GM04503 (cell line): ENCODE data around the gene ALPK3.
"Not testable (repeated sequence)": the region's sequence is repeated elsewhere in the genome, so short reads cannot be mapped to it uniquely, and the experiment has no call there.

Experiments
- DNase-seq: peaks from one replicate; pipeline ENCODE4 v3.0.0-alpha.2; 2012; ENCODE audit warnings: low read depth

The ALPK3 gene

GRCh38 chr15:84824260-84825007 is 7.3 kb downstream of the ALPK3 start:
- peak; percentile 43 for DNase-seq

- no peak for DNase-seq
Observed at GRCh38 chr15:84826369-84826823, 9.2 kb downstream of the ALPK3 start.

GRCh38 chr15:84827246-84827645 is 10.1 kb downstream of the ALPK3 start:
- no peak for DNase-seq

GRCh38 chr15:84828086-84828908 is 11.1 kb downstream of the ALPK3 start:
- no peak for DNase-seq

- DNase-seq, result no peak
Observed at GRCh38 chr15:84829428-84829827, 12.3 kb downstream of the ALPK3 start.

GRCh38 chr15:84830036-84830435 is 12.9 kb downstream of the ALPK3 start:
- DNase-seq, result no peak

- DNase-seq, result no peak
Observed at GRCh38 chr15:84831028-84831427, 13.9 kb downstream of the ALPK3 start.

GRCh38 chr15:84831613-84832012 is 14.5 kb downstream of the ALPK3 start:
- no peak for DNase-seq

GRCh38 chr15:84832448-84833040 is 15.4 kb downstream of the ALPK3 start:
- DNase-seq, result no peak

- DNase-seq, result no peak
Observed at GRCh38 chr15:84833447-84834228, 16.5 kb downstream of the ALPK3 start.

GRCh38 chr15:84834229-84834955 is 17.2 kb downstream of the ALPK3 start:
- DNase-seq, result no peak

GRCh38 chr15:84834969-84835368 is 17.8 kb downstream of the ALPK3 start:
- no peak for DNase-seq

GRCh38 chr15:84835661-84836337 is 18.6 kb downstream of the ALPK3 start:
- DNase-seq, result no peak

- DNase-seq, result no peak
Observed at GRCh38 chr15:84836844-84837243, 19.7 kb downstream of the ALPK3 start.

- DNase-seq, result no peak
Observed at GRCh38 chr15:84839714-84840113, 22.6 kb downstream of the ALPK3 start.

- DNase-seq, result no peak
Observed at GRCh38 chr15:84840255-84840654, 23.1 kb downstream of the ALPK3 start.

GRCh38 chr15:84840741-84841429 is 23.7 kb downstream of the ALPK3 start:
- DNase-seq, result peak; percentile 45

GRCh38 chr15:84842781-84843180 is 25.6 kb downstream of the ALPK3 start:
- no peak for DNase-seq

- DNase-seq, result no peak
Observed at GRCh38 chr15:84844964-84845363, 27.8 kb downstream of the ALPK3 start.

- not testable (repeated sequence) for DNase-seq
Observed at GRCh38 chr15:84845631-84846030, 28.5 kb downstream of the ALPK3 start.
